Neural cell (in vitro differentiated cells): Measurements from ENCODE around the gene ATP13A3.

Experiments
- RAD21 ChIP-seq: fragments of 450-650 bp; conservative IDR thresholded peaks from 2 replicates; pipeline ENCODE4 v1.6.1; 2014; ENCODE audit warnings: antibody characterized with exemption, mild to moderate bottlenecking, moderate library complexity
- TAF1 ChIP-seq: IDR thresholded peaks from 2 replicates; pipeline ENCODE4 v1.6.1; 2012; ENCODE audit warnings: low read depth
- TF ChIP-seq, protein P1 (sequence below): fragments of 450-650 bp; IDR thresholded peaks from 2 replicates; pipeline ENCODE4 v1.5.1; 2014; ENCODE audit warnings: antibody characterized with exemption, mild to moderate bottlenecking, moderate library complexity; ENCODE audit not compliant: poor library complexity, severe bottlenecking

- TF ChIP-seq, protein P1, sequence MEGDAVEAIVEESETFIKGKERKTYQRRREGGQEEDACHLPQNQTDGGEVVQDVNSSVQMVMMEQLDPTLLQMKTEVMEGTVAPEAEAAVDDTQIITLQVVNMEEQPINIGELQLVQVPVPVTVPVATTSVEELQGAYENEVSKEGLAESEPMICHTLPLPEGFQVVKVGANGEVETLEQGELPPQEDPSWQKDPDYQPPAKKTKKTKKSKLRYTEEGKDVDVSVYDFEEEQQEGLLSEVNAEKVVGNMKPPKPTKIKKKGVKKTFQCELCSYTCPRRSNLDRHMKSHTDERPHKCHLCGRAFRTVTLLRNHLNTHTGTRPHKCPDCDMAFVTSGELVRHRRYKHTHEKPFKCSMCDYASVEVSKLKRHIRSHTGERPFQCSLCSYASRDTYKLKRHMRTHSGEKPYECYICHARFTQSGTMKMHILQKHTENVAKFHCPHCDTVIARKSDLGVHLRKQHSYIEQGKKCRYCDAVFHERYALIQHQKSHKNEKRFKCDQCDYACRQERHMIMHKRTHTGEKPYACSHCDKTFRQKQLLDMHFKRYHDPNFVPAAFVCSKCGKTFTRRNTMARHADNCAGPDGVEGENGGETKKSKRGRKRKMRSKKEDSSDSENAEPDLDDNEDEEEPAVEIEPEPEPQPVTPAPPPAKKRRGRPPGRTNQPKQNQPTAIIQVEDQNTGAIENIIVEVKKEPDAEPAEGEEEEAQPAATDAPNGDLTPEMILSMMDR = no peak
- TF ChIP-seq TAF1 = no peak
- no peak for TF ChIP-seq RAD21
These were observed 16.8 kb downstream of the ATP13A3 start for GRCh38 chr3:194469977-194470376.
